HG03460 (cell line): Measurements from ENCODE around the gene MGLL.
A peak's percentile ranks its signal among the peaks of the same experiment; 100 is the strongest.

Experiments used
- ATAC-seq: cut with Tn5 transposase; IDR thresholded peaks from one replicate; pipeline ENCODE4 v1.9.1; 2021; ENCODE audit not compliant: unreplicated experiment

Gene MGLL

DNA sequence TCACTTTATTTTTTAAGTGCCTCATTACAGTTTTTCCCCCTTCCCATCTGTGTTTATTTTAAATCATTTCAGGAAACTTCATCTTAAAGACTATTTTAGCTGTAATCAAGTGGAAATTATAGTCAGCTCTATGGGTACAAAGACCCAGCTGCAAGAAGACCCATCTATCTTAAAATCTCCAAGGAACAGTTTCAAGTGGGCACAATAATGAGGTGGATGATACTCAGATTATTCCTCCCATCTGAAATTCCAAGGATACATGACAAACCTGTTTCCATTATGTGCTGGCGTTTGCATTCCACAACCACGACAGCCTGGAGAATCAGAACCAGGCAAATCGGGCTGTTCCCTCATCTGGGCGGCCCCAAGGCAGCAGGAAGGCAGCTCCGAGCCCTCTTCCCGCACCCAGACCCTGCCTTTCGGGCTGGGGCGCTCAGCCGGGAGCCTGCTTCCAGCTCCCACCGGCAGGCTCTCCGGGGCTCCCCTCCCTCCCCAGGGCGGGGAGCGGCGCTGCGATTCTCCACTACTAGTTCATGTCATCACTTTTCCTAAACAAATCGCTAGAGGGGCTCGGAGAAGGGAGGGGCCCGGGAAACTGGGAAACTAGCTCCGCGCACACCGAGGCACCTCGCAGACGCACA is at the start of gene MGLL:
MGLL (minus strand) TSS at position 475 of the 641 bp plus-strand sequence; CDS start at position 278, 197 bp downstream.
- no peak for ATAC-seq

DNA sequence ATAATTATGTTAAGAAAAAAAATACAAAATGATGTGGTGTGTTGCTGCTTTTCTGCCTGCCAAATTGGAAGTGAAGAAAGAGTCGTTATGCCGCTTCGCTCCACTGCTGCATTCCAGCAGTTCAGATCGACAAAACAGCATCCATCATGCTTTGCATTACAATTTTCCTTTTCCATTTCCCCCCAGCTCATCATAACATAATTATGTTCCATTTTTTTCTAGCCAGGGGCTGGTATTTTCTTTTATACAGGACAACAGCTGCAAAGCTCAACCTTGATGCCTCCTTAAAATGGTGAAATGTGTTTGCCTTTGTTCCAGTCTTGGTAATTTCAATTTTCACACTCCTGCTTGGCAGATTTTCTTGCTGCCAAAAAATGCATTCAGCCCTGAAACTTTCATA is 47.8 kb upstream of the MGLL start:
- ATAC-seq: no peak

DNA sequence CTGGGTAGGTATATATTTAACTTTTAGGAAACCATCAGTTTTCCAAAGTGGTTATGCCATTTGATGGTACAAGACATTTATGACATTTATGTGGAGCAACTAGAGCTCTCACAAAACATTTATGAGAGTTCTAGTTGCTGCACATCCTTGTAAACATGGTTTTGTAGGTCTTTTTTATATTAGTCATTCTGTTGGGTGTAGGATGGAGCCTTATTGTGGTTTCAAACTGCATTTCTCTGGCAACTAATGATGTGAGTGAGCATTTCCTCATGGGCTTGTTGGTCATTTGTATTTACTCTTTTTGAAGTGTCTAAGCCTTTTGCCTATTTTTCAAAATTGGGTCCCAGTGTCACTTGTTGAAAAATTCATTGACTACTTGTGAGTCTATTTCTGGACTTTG is 45.7 kb upstream of the MGLL start:
- ATAC-seq: no peak

- no peak for ATAC-seq
These were observed 45.1 kb upstream of the MGLL start for GRCh38 chr3:127867412-127867811.

- no peak for ATAC-seq
These were observed 43.6 kb upstream of the MGLL start for GRCh38 chr3:127865941-127866340.

- no peak for ATAC-seq
These were observed 37.9 kb upstream of the MGLL start for GRCh38 chr3:127860211-127860696.

DNA sequence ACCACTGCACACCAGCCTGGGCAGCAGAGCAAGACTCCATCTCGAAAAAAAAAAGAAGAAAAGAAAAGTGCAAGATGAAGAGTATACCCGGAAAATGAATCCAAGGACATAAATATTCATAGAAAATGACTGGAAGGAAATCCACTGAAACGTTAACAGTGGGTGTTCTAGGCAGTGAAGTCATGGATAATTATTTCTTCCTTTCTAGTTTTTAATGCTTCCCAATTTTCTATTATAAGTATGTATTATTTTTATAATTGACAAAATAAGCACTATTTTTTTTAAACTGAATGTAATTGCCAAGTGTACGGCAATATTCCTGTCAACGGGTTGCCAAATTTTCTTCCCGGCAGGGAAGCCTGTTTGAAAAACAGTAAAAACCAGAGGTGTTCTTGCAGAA is 37.4 kb upstream of the MGLL start:
- ATAC-seq: no peak

- ATAC-seq: no peak
These were observed 36.6 kb upstream of the MGLL start for GRCh38 chr3:127858937-127859336.

DNA sequence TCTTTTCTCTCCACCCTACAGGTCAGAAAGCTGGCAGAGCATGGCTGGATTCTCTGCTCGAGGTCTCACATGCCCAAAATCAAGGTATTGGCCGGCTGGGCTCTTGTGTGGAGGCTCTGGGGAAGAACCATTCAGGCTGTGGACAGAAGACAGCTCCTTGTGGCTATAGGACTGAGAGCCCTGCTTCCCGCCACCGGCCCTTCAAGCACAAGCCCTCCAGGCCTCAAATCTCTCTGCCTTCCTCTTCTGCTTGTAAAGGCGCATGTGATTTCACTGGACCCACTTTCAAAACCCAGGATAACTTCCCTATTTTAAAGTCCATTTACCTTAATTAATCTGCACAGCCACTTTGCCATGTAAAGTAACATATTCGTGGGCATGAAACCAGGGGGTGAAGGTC is 36.2 kb upstream of the MGLL start:
- no peak for ATAC-seq

DNA sequence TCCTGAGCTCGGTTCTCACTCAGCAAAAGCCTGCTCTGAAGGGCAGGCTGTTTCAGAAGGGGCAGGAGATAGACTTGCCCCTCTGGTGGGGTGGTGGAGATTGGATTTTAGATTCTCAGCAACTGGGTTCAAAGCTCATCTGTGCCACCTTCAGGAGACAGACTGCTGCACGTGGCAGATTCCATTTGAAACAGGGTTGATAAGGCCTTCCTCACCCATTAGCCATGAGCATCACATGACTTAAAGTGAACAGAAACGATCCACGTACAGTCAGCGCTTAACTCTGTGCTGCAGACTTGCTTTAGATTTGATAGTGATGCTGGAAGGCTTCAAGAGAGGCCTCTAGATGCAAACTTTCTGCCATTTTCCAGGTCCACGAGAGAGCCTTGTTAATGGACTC is 35.0 kb upstream of the MGLL start:
- ATAC-seq: no peak

DNA sequence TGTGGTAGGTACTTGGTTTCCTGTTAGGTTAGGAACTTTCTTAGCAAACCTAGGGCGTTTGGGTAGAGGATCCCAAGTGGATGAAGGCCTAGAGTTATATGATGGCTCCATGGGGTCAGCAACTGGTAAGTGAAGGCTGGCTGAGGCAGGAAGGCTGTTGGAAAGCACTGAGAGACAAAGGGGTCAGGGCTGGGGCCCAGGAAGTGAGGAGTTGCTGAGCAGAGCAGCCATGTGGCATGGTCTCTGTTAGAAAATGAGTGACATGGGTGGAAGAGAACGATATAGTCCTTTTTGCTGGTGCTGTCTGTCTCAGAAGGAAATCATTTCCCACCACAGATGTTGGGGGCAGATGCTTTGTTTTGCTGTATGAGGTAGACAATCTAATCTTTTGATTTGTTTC is 34.5 kb upstream of the MGLL start:
- ATAC-seq: no peak

DNA sequence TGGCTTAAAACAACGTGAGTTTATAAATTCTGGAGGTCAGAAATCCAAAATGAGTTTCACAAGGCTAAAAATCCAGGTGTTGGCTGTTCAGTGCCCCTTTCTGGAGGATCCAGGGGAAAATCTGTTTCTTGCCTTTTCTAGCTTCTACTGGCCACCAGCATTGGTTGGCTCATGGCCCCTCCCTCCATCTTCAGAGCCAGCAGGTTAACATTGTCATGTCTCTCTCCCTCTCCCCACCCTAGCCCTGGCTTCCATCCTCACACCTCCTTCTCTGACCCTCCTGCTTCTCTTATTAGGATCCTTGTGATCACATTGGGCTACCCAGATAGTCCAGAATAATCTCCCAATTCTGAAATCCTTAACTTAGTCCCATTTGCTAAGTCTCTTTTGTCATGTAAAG is 32.9 kb upstream of the MGLL start:
- ATAC-seq: no peak

DNA sequence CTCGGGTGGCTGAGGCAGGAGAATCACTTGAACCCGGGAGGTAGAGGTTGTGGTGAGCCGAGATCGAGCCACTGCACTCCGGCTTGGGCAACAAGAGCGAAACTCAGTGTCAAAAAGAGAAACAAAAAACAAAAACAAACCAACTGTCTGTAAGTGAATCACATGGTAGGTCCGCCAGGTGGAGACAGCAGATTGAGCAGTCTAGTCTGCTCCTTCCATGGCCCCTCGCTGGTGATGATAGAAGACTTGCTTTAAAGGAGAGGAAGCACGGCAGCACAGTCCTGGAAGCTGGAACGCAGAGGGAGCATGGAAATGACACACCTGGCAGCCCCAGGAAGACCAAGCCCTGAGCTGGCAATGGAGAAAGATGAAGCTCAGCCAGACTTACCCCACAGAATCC is 31.4 kb upstream of the MGLL start:
- no peak for ATAC-seq

DNA sequence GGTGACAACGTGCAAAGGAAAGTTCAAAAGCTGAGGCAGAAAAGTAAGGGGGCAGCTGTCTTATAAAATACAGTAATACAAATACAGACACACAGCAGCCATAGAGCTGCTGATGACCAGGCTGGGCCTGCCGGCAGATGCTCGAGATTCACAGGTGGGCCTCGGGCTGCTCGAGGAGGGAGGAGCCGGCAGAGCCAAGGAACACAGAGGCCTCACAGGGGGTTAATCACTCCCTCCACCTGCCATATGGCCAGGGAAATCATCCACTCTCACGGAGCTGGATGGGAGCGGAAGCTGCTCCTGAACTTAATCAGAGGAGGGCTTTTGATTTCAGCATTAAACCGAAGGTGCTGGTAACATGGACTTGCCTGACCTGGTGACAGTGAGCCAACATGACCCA is 29.6 kb upstream of the MGLL start:
- ATAC-seq: no peak

- no peak for ATAC-seq
These were observed 27.1 kb upstream of the MGLL start for GRCh38 chr3:127849368-127849767.

DNA sequence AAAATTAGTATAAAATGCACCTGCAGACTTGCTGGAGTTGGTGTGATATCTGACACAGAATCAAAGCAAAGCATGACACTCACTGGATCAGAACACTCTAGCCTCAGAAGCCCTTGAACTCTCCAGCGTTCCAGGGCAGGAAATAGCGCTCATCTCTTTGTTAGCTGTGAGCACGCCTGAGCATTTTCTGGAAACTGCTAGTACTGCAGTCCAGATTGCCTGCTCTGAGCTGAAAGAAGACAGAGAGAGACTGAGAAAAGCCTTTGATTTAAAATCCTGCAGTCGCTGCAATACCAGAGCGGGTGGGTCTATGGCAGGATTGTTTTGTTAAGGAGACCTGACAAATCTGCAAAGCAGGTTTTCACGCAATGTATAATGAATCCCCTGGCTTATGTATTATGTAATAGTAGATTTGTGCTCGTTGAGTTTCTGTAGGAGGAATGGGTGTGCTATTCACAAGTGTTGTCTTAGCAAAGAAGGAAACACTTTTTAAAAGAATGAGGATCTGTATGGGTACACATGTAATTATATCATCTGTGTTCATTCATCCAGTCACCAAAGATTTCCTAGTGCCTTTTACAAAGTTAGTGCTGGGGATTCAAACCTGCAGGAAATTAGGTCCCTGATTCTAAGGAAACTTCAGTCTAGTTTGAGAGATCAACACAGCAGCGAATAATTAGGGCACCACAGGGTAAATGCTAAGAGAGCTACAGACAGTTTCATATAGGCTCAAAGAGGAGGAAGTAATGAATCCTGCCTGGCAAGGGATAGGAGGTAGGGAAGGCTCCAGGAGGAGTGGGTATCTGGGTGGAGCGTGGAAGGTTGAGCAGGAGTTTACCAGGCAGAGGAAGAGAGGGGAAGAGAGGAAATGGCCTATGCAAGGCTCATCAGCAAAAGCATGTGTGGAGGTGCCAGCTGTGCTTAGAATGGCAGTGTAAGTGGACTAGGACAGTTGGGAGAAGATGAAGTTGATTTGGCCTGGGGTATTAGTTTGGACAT is 26.1 kb upstream of the MGLL start:
- ATAC-seq: no peak

- ATAC-seq: no peak
These were observed 25.0 kb upstream of the MGLL start for GRCh38 chr3:127847236-127847720.

DNA sequence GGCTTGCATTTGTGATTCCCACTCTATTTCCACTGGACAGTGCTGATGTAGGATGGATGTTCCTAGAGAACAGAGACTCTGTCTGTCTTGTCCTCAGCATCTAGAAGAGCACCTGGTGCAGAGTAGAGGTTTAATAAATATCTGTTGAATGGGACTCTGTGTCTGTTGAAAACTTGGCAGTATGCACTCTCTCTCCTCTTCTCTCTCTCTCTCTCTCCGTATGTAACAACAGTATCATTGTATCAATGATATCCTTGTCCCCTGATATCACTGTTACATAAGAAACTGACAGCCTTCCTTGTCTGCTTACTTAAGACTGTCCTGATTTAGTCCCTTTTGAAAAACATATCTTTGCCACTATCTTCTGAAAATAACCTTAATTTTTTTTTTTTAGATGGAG is 24.3 kb upstream of the MGLL start:
- no peak for ATAC-seq

DNA sequence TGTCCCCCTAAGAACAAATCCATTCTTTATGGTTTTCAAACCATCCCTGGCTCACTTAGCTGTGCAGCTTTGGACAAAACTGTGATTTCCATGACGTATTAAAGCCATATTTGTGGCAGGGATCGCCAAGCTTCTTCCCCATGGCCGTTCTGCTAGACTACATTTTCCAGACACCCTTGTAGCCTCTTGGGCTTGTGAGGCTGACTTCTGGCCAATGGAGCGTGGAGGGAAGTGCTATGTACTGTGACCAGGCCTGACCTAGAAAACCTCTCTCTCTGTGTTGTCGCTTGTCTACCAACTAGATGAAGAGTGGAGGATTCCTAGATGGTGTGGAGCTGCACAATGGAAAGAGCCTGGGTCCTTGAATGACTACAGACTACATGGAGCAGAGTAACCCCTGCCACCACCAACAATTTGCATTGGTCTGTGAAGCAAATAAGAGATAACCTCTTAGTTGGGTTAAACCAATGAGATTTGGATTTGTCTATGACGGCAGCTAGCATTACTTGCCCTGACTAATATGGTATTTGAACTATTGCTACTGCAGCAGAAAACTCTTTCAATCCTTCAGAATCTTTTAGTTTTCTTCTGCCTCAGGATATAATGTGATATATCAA is 22.1 kb upstream of the MGLL start:
- ATAC-seq: peak; percentile 61

DNA sequence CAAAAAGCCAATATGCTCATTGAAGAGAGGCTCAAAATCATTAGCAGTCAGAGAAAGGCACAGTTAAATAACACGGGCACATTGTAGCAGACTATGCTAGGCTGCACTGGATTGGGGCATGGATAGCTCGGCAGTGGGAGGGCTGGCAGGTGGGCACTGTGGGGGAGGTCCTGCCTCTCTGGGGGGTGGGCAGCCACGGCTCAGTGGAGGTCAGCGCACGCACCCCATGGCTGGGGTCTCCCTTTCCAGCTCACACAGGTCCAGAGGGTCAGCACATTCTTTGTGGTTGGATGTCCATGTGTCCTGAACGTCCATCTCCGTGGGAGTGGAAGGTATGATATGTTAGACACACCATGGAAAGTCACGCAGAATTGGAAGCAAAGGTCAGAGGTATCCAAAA is 18.4 kb upstream of the MGLL start:
- no peak for ATAC-seq

DNA sequence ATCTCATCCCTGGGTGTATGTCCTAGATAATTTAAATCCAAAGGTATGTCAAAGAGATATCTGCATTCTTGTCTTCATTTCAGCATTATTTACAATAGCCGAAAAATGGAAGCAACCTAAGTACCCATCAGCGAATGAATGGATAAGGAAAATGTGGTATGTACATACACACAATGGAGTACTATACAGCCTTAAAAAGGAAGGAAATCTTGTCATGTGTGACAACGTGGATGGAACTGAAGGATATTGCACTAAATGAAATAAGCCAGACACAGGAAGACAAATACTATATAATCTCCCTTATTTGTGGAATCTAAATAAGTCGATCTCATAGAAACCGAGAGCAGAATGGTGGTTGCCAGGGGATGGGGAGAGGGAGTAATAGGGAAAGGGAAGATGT is 16.8 kb upstream of the MGLL start:
- no peak for ATAC-seq
